ENCODE results near the gene HMCN1.

HMCN1 gene

GRCh38 chr1:186014370-186015037 is 280.3 kb downstream of the HMCN1 start:
- no peak overlapping the region for H3K27ac ChIP-seq
- TF ChIP-seq CTCF (IDR thresholded peaks at IDR 0.05) (no peak), ZFX (IDR thresholded peaks at IDR 0.05; ENCODE audit: borderline replicate concordance) (no peak)

- TF ChIP-seq CTCF (IDR thresholded peaks at IDR 0.05) = no peak
- TF ChIP-seq ZFX (IDR thresholded peaks at IDR 0.05; ENCODE audit: borderline replicate concordance) = no peak
- H3K27ac ChIP-seq = no peak overlapping the region
These were observed 282.7 kb downstream of the HMCN1 start for GRCh38 chr1:186016856-186017255.

- no peak overlapping the region for H3K27ac ChIP-seq
- TF ChIP-seq ZFX (IDR thresholded peaks at IDR 0.05; ENCODE audit: borderline replicate concordance) (no peak), CTCF (IDR thresholded peaks at IDR 0.05) (no peak)
These were observed 288.0 kb downstream of the HMCN1 start for GRCh38 chr1:186022184-186022583.

- TF ChIP-seq ZFX (IDR thresholded peaks at IDR 0.05; ENCODE audit: borderline replicate concordance) = no peak
- H3K27ac ChIP-seq = no peak overlapping the region
These were observed 292.8 kb downstream of the HMCN1 start for GRCh38 chr1:186026946-186027345.

GRCh38 chr1:186027621-186028020 is 293.4 kb downstream of the HMCN1 start:
- TF ChIP-seq ZFX (IDR thresholded peaks at IDR 0.05; ENCODE audit: borderline replicate concordance) (no peak), CTCF (IDR thresholded peaks at IDR 0.05) (no peak)
- no peak overlapping the region for H3K27ac ChIP-seq

- TF ChIP-seq CTCF (IDR thresholded peaks at IDR 0.05) (no peak), ZFX (IDR thresholded peaks at IDR 0.05; ENCODE audit: borderline replicate concordance) (no peak)
- no peak overlapping the region for H3K27ac ChIP-seq
These were observed 296.3 kb downstream of the HMCN1 start for GRCh38 chr1:186030453-186030852.

- no peak for TF ChIP-seq CTCF (IDR thresholded peaks at IDR 0.05)
- TF ChIP-seq ZFX (IDR thresholded peaks at IDR 0.05; ENCODE audit: borderline replicate concordance) = no peak
- H3K27ac ChIP-seq = no peak overlapping the region
These were observed 299.7 kb downstream of the HMCN1 start for GRCh38 chr1:186033847-186034271.

GRCh38 chr1:186042230-186042629 is 308.0 kb downstream of the HMCN1 start:
- no peak overlapping the region for H3K27ac ChIP-seq
- no peak for TF ChIP-seq CTCF (IDR thresholded peaks at IDR 0.05)
- TF ChIP-seq ZFX (IDR thresholded peaks at IDR 0.05; ENCODE audit: borderline replicate concordance) = no peak

Measured in 22Rv1 (cell line).